Osteoblast (primary cell): ENCODE data around the gene NXPH4. TPM values are rescaled to one million over a fixed set of nuclear protein-coding genes. Genes with fewer than 3 reads are reported as not detected.

Experiments
- DNase-seq: peaks from one replicate; pipeline ENCODE4 v3.0.0; 2011; ENCODE audit warnings: low spot score, mixed read lengths; ENCODE audit not compliant: insufficient read length; ENCODE audit errors: missing footprints
- H2AFZ ChIP-seq: 2 replicates; pipeline ENCODE4 v1.6.0; 2011; ENCODE audit warnings: mild to moderate bottlenecking, low read length
- H3K27ac ChIP-seq: 2 replicates; pipeline ENCODE4 v1.5.1; 2011; ENCODE audit warnings: mild to moderate bottlenecking, low read depth, low read length, moderate library complexity
- H3K27me3 ChIP-seq: 2 replicates; pipeline ENCODE4 v1.6.0; 2012; ENCODE audit warnings: mild to moderate bottlenecking, control low read depth, inconsistent platforms, low read length, moderate library complexity; ENCODE audit not compliant: insufficient read depth
- H3K36me3 ChIP-seq: 2 replicates; pipeline ENCODE4 v1.5.1; 2011; ENCODE audit warnings: mild to moderate bottlenecking, low read length, control low read depth, moderate library complexity; ENCODE audit not compliant: insufficient read depth
- H3K4me1 ChIP-seq: 2 replicates; pipeline ENCODE4 v1.5.1; 2011; ENCODE audit warnings: mild to moderate bottlenecking, low read length, control low read depth, moderate library complexity; ENCODE audit not compliant: insufficient read depth
- H3K4me2 ChIP-seq: 2 replicates; pipeline ENCODE4 v1.6.0; 2011; ENCODE audit warnings: mild to moderate bottlenecking, low read length; ENCODE audit not compliant: insufficient read depth
- H3K4me3 ChIP-seq: fragments of 200-600 bp; sonication (generic); 3 replicates; pipeline ENCODE4 v1.5.1; 2012; ENCODE audit warnings: mild to moderate bottlenecking, low read length, inconsistent platforms; ENCODE audit not compliant: insufficient read depth
- H3K79me2 ChIP-seq: 2 replicates; pipeline ENCODE4 v1.6.0; 2012; ENCODE audit warnings: mild to moderate bottlenecking, low read length, control low read depth, inconsistent platforms; ENCODE audit not compliant: insufficient read depth
- H3K9me3 ChIP-seq: 2 replicates; pipeline ENCODE4 v1.5.1; 2011; ENCODE audit warnings: low read depth, low read length, control low read depth
- H4K20me1 ChIP-seq: 2 replicates; pipeline ENCODE4 v1.6.0; 2012; ENCODE audit warnings: mild to moderate bottlenecking, low read length, control low read depth; ENCODE audit not compliant: insufficient read depth
- total RNA-seq: library from RNA; depleted of rRNA; stranded (reverse); fragments of >200 nt; gene quantifications from 2 replicates; pipeline ENCODE4 v1.2.3, GENCODE V29; 2012
- TF ChIP-seq, protein P1 (sequence below): IDR thresholded peaks from 2 replicates; pipeline ENCODE4 v1.5.1; 2011; ENCODE audit warnings: mild to moderate bottlenecking, low read depth, low read length, moderate library complexity; ENCODE audit errors: extremely low read depth

Gene NXPH4
- total RNA-seq, 1 donor, result 1.1 TPM

DNA sequence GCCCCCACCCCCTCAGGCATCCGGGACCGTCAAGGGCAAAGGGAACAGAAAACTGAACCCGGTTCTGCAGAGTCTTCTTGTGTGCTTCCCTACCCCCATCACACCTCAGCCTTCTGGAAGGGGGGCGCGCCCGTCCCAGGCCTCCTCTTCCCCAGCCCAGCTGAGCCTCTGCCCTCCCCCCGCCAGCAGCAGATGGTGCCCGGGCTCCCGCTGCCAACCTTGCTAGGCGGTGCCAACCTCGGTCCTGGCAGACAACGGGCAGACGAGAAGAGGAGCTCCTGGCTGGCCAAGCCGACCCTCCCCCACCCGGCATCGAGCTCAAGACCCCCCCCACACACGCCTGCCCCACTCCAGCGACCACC lies 25.7 kb downstream of the NXPH4 start:
- Histone ChIP-seq H3K4me3 (no peak overlapping the region), H3K9me3 (no peaks in the 10 kb centered on the region), H3K4me1 (peaks cover 31% of the 10 kb centered on the region), H3K27me3 (peaks cover 37% of the 10 kb centered on the region), H3K4me2 (peak overlapping the region; percentile 79), H3K79me2 (no peaks in the 10 kb centered on the region), H2AFZ (no peak overlapping the region), H4K20me1 (peaks cover 4% of the 10 kb centered on the region), H3K27ac (no peak overlapping the region), H3K36me3 (no peaks in the 10 kb centered on the region)
- TF ChIP-seq, protein P1, sequence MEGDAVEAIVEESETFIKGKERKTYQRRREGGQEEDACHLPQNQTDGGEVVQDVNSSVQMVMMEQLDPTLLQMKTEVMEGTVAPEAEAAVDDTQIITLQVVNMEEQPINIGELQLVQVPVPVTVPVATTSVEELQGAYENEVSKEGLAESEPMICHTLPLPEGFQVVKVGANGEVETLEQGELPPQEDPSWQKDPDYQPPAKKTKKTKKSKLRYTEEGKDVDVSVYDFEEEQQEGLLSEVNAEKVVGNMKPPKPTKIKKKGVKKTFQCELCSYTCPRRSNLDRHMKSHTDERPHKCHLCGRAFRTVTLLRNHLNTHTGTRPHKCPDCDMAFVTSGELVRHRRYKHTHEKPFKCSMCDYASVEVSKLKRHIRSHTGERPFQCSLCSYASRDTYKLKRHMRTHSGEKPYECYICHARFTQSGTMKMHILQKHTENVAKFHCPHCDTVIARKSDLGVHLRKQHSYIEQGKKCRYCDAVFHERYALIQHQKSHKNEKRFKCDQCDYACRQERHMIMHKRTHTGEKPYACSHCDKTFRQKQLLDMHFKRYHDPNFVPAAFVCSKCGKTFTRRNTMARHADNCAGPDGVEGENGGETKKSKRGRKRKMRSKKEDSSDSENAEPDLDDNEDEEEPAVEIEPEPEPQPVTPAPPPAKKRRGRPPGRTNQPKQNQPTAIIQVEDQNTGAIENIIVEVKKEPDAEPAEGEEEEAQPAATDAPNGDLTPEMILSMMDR, result no peak
- peak; percentile 71 for DNase-seq

DNA sequence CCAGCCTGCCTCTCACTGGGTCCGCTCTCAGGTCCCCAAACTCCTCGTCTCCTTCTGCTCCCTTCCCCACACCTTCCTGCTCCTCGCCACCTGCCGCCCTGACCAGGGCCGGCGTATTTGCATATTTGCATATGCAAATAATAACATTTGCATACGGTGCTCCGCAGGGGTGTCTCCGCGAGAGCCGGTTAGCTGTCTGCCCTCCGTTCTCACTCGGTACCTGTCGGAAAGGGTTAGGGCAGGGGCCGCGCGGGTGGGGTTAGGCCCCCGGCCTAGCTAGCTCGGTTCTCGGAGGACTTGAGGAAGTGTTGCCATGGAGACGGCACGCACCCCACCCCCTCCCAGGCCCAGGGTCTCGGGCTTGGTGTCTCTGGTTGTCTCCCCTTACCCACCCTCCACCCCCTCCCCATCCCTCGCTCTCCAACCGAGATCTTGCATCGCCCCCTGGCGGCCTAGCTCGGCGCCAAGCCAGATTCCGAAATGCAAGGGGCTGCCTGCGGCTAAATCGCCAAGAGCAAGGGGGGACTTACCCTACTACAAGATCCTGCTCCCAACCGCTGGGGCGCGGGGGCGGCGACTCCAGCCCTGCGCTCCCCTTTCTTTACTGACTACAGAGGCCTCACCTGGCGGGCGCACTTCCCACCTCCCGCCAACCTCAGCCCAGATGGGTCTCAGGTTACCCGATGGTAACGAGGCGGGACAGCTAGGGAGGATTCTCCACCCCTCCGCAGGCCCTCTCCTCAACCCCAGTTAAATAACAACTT lies 26.3 kb downstream of the NXPH4 start:
- DNase-seq, result peak; percentile 90

DNA sequence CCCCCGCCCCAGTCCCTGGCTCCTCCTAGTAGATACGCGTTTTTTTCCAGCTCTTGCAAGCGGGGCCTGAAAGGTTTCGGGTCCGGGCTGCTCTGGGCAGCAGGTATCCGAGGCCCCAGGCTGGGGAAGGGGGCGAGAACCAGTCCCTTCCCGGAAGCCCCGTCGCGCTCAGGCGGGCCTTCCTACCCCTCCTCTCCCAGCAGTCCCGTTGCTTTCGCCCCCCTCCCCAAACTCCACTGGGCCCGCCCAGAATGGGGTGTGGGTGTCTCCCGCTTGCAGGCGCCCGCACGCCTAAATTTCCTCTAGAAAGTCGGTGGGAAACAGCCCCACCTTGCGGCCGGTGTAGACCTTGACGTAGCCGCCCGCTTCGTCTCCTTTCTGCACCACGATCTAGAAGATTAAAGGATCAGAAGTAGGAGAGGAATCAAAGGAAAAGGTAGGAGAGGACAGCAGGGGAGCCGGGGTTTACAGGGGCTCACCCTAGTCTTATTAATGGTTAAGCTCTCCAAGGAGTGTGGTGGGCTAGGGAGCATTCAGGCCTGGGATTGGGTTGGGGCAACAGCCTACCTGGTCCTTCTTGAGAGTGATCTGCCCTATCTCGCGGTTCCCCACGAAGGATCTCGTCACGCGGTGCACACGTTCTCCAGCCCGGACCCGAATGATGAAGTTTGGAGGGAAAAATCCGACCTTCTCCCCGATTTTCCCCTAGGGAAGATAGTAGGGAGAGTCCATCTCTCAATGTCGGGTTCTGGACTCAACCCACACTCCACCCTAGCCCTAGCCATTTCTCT lies 27.1 kb downstream of the NXPH4 start:
- peak; percentile 98 for DNase-seq
- TF ChIP-seq, protein P1, result peak; percentile 83
- Histone ChIP-seq H3K36me3 (no peaks in the 10 kb centered on the region), H3K27ac (no peak overlapping the region), H4K20me1 (peaks cover 4% of the 10 kb centered on the region), H3K4me2 (peak overlapping the region; percentile 79), H3K9me3 (no peaks in the 10 kb centered on the region), H3K27me3 (peaks cover 29% of the 10 kb centered on the region), H3K4me1 (peaks cover 26% of the 10 kb centered on the region), H3K4me3 (peak overlapping the region; percentile 68), H2AFZ (no peak overlapping the region), H3K79me2 (no peaks in the 10 kb centered on the region)

More for the DNA sequence above, 26.3 kb downstream of the NXPH4 start:
- peaks cover 34% of the 10 kb centered on the region for H3K27me3 ChIP-seq
- peaks cover 4% of the 10 kb centered on the region for H4K20me1 ChIP-seq
- peak overlapping the region; percentile 68 for H3K4me3 ChIP-seq
- no peak overlapping the region for H3K27ac ChIP-seq
- no peak overlapping the region for H2AFZ ChIP-seq
- no peaks in the 10 kb centered on the region for H3K9me3 ChIP-seq
- no peaks in the 10 kb centered on the region for H3K36me3 ChIP-seq
- H3K79me2 ChIP-seq, result no peaks in the 10 kb centered on the region
- peaks cover 31% of the 10 kb centered on the region for H3K4me1 ChIP-seq
- peak overlapping the region; percentile 79 for H3K4me2 ChIP-seq
- TF ChIP-seq, protein P1, result peak; percentile 51

DNA sequence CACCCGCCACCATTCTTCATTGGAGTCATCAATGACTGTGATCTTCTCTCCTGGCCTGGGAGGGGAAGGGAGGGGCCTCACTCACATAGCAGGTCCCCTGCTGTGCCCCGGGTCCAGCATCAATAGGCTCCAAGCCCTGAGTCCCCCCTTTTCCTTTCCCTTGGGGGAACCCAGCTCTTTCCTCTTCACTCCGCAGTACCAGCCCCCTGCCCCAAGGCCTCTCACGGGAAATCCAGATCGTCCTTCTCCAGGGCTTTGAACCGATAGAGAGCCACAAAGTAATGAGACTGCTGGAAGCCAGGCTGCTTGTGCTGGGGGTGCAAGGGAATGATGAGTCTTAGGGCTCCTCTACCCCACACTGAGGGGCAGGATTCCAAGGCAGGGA lies 27.7 kb downstream of the NXPH4 start:
- H3K9me3 ChIP-seq, result no peaks in the 10 kb centered on the region
- H2AFZ ChIP-seq, result no peak overlapping the region
- H3K4me2 ChIP-seq, result no peak overlapping the region
- peaks cover 27% of the 10 kb centered on the region for H3K27me3 ChIP-seq
- H3K36me3 ChIP-seq, result no peaks in the 10 kb centered on the region
- no peak overlapping the region for H3K27ac ChIP-seq
- no peak for DNase-seq
- no peak overlapping the region for H3K4me3 ChIP-seq
- H4K20me1 ChIP-seq, result peaks cover 4% of the 10 kb centered on the region
- H3K4me1 ChIP-seq, result peaks cover 23% of the 10 kb centered on the region
- TF ChIP-seq, protein P1, result no peak
- H3K79me2 ChIP-seq, result no peaks in the 10 kb centered on the region
